Activated B cell treated with CpG ODN at 0.5 μM for 24 hours (primary cell): ENCODE data around the gene SERPINB1. TPM values are rescaled to one million over a fixed set of nuclear protein-coding genes. Genes with fewer than 3 reads are reported as not detected.

Experiments
- ATAC-seq: fragments of 200-7000 bp; cut with Tn5 transposase; one replicate; pipeline ENCODE4 v1.10.0; 2021; ENCODE audit warnings: low read depth, mild to moderate bottlenecking, moderate library complexity
- CTCF ChIA-PET: fragments of 350-600 bp; sonication (Branson Sonifier 250); formaldehyde crosslinking; loops from one replicate; lab custom pipeline; 2021; ENCODE audit warnings: antibody characterized with exemption; lab: Charles Lee
- POLR2A ChIA-PET: fragments of 350-600 bp; sonication (Branson Sonifier 250); formaldehyde crosslinking; loops from one replicate; lab custom pipeline; 2021; ENCODE audit warnings: antibody characterized with exemption; lab: Charles Lee
- DNase-seq: peaks from one replicate; pipeline ENCODE4 v3.0.0; 2022
- H3K27ac Mint-ChIP-seq: one replicate; pipeline ENCODE4 v1.8.0; 2020; ENCODE audit warnings: mixed read lengths
- H3K27me3 Mint-ChIP-seq: one replicate; pipeline ENCODE4 v1.8.0; 2021; ENCODE audit warnings: mixed read lengths
- H3K36me3 Mint-ChIP-seq: one replicate; pipeline ENCODE4 v1.8.0; 2021; ENCODE audit warnings: low read depth, mixed read lengths
- H3K4me1 Mint-ChIP-seq: one replicate; pipeline ENCODE4 v1.8.0; 2021; ENCODE audit warnings: mixed read lengths
- H3K4me3 Mint-ChIP-seq: one replicate; pipeline ENCODE4 v1.8.0; 2020; ENCODE audit warnings: mild to moderate bottlenecking, mixed read lengths
- H3K9me3 Mint-ChIP-seq: one replicate; pipeline ENCODE4 v1.8.0; 2020; ENCODE audit warnings: mixed read lengths
- CTCF ChIP-seq: fragments of 200-600 bp; IDR thresholded peaks from one replicate; pipeline ENCODE4 v1.8.0; 2022; ENCODE audit warnings: antibody characterized with exemption, mild to moderate bottlenecking
- intact Hi-C: fragments of 100-400 bp; cut with micrococcal nuclease; formaldehyde crosslinking; loops from one replicate; pipeline ENCODE4 v1.15.1; 2024
- total RNA-seq: library from RNA; stranded (reverse); gene quantifications from 2 replicates; pipeline ENCODE4 v1.2.3, GENCODE V29; 2022

Gene SERPINB1
- total RNA-seq, 1 donor from 2014 or later: 59.9 TPM

- CTCF ChIA-PET: interaction anchor here (1.1 to 1.9 kb wide), 2 partner anchors 14 to 25 kb away, joined by 4 to 11 read pairs; no protein-coding TSS in a partner anchor
- TF ChIP-seq CTCF: no peak
- ATAC-seq (no peak), DNase-seq (no peak)
- intact Hi-C loops: no loop called here
- Mint-ChIP-seq H3K27me3 (no peaks in the 10 kb centered on the region), H3K36me3 (peaks cover 25% of the 10 kb centered on the region), H3K4me3 (peak overlapping the region; percentile 75), H3K27ac (peak overlapping the region; percentile 91), H3K4me1 (peaks cover 71% of the 10 kb centered on the region), H3K9me3 (peaks cover 6% of the 10 kb centered on the region)
- POLR2A ChIA-PET: interaction anchor here (0.5 to 1.5 kb wide), 6 partner anchors 9 to 118 kb away, joined by 3 to 4 read pairs (median 4); partner anchors contain the start of gene SERPINB1
Observed at GRCh38 chr6:2871953-2872352, 30.3 kb upstream of the SERPINB1 start.

- peaks cover 71% of the 10 kb centered on the region for H3K4me1 Mint-ChIP-seq
- POLR2A ChIA-PET: interaction anchor here (0.5 to 1.6 kb wide), 7 partner anchors 9 to 119 kb away, joined by 3 to 5 read pairs (median 4); partner anchors contain the start of genes SERPINB1 and SERPINB9
- peaks cover 6% of the 10 kb centered on the region for H3K9me3 Mint-ChIP-seq
- no peak overlapping the region for H3K27ac Mint-ChIP-seq
- ATAC-seq (no peak), DNase-seq (no peak)
- H3K27me3 Mint-ChIP-seq: no peaks in the 10 kb centered on the region
- H3K36me3 Mint-ChIP-seq: peaks cover 25% of the 10 kb centered on the region
- no peak overlapping the region for H3K4me3 Mint-ChIP-seq
- intact Hi-C loops: no loop called here
- TF ChIP-seq CTCF: no peak
- CTCF ChIA-PET: interaction anchor here (1.1 to 1.9 kb wide), 2 partner anchors 13 to 25 kb away, joined by 4 to 11 read pairs; no protein-coding TSS in a partner anchor
Observed at GRCh38 chr6:2871102-2871501, 29.4 kb upstream of the SERPINB1 start.

- TF ChIP-seq CTCF: no peak
- H3K4me1 Mint-ChIP-seq: peaks cover 81% of the 10 kb centered on the region
- H3K9me3 Mint-ChIP-seq: peaks cover 6% of the 10 kb centered on the region
- intact Hi-C loops: no loop called here
- H3K36me3 Mint-ChIP-seq: peaks cover 25% of the 10 kb centered on the region
- H3K4me3 Mint-ChIP-seq: no peak overlapping the region
- POLR2A ChIA-PET: interaction anchor here (0.9 to 2.2 kb wide), 5 partner anchors 13 to 41 kb away, joined by 4 to 9 read pairs (median 5); partner anchors contain the start of gene SERPINB9
- H3K27me3 Mint-ChIP-seq: no peaks in the 10 kb centered on the region
- H3K27ac Mint-ChIP-seq: no peak overlapping the region
- ATAC-seq: no peak
- DNase-seq: no peak
- CTCF ChIA-PET: interaction anchor here (1.5 to 5.3 kb wide), 2 partner anchors 23 to 62 kb away, joined by 4 to 37 read pairs; no protein-coding TSS in a partner anchor
Observed at GRCh38 chr6:2870046-2870636, 28.5 kb upstream of the SERPINB1 start.

GRCh38 chr6:2868637-2869036 lies 27.0 kb upstream of the SERPINB1 start:
- ChIA-PET CTCF (interaction anchor here (1.0 to 5.3 kb wide), 4 partner anchors 17 to 84 kb away, joined by 3 to 37 read pairs (median 4); no protein-coding TSS in a partner anchor), POLR2A (interaction anchor here (0.8 to 2.2 kb wide), 4 partner anchors 16 to 34 kb away, joined by 4 to 9 read pairs (median 6); partner anchors contain the start of gene SERPINB9)
- intact Hi-C loops: no loop called here
- H3K27ac Mint-ChIP-seq: peak overlapping the region; percentile 59
- peaks cover 27% of the 10 kb centered on the region for H3K36me3 Mint-ChIP-seq
- H3K9me3 Mint-ChIP-seq: peaks cover 6% of the 10 kb centered on the region
- ATAC-seq: no peak
- no peaks in the 10 kb centered on the region for H3K27me3 Mint-ChIP-seq
- H3K4me1 Mint-ChIP-seq: peaks cover 79% of the 10 kb centered on the region
- TF ChIP-seq CTCF: no peak
- no peak overlapping the region for H3K4me3 Mint-ChIP-seq
- no peak for DNase-seq
